Right renal pelvis (tissue), 4 donors: Measurements from ENCODE around the gene TEX11. TPM values are rescaled to one million over a fixed set of nuclear protein-coding genes. Genes with fewer than 3 reads are reported as not detected.
"Not testable (repeated sequence)": the region's sequence is repeated elsewhere in the genome, so short reads cannot be mapped to it uniquely, and the experiment has no call there.

Experiments used
- DNase-seq, 4 donors: peaks; one replicate each; pipeline ENCODE4 v3.0.0-alpha.2; 2013; ENCODE audit warnings: low read depth in 4 of 4, low spot score in 3 of 4, missing footprints in 1 of 4
- polyA plus RNA-seq, 4 donors: library from polyadenylated mRNA; unstranded; fragments of 120-200 nt; gene quantifications; one replicate each; pipeline ENCODE4 v1.2.1, GENCODE V29; 2013; ENCODE audit not compliant: insufficient read length in 4 of 4

Gene TEX11
- polyA plus RNA-seq, 4 donors, result 0.05 to 0.10 (median 0.08) TPM; not detected in 1

DNA sequence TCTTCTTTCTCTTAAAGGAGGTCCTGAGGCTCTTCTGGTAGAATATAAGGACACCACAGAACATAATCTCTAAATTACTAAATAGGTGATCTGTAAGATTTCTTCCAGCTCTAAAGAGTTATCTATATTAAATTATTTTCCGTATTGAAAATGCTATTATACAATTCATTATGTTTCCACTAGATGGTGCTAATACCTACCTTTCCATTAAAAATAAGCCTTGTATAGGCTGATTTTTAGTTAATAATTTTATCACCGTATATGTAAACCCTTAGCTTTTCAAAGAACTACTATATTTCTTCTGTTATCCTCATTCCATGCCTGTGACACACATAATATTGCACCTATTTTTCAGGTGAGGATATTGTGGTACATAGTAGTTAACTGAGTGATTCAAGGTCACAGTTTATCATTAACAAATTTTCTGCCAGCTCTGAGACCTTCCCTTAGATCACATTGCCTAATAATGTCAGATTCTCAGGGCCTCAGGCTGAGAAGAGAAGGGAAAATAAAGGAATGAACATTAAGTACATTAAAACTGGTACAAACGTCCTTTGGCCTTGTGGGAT is 138.8 kb downstream of the TEX11 start:
- DNase-seq, result no peak

DNA sequence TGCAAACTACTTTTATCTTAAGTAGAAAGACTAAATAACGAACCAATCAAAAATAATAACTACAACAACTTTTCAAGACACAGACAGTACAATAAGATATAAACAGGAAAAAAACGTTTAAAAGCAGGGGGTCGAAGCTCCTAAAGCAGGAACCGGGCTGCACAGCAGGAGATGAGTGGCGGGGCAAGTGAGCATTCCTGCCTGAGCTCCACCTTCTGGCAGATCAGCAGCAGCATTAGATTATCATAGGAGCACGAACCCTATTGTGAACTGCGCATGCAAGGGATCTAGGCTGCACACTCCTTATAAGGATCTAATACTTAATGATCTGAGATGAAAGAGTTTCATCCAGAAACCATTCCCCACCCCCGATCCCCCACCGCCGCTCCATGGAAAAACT is 146.2 kb downstream of the TEX11 start:
- DNase-seq, result no peak

DNA sequence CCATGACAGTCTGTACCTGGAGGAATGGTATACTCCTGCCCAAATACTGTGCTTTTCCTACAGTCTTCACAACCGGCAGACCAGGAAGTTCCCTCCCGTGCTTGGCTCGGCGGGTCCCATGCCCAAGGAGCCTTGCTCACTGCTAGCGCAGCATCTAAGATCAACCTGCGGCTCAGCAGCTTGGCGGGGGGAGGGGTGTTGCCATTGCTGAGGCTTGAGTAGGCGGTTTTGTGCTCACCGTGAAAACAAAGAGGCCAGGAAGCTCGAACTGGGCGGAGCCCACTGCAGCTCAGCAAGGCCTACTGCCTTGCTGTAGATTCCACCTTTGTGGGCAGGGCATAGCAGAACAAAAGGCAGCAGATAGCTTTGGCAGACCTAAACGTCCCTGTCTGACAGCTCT is 152.7 kb downstream of the TEX11 start:
- no peak for DNase-seq

DNA sequence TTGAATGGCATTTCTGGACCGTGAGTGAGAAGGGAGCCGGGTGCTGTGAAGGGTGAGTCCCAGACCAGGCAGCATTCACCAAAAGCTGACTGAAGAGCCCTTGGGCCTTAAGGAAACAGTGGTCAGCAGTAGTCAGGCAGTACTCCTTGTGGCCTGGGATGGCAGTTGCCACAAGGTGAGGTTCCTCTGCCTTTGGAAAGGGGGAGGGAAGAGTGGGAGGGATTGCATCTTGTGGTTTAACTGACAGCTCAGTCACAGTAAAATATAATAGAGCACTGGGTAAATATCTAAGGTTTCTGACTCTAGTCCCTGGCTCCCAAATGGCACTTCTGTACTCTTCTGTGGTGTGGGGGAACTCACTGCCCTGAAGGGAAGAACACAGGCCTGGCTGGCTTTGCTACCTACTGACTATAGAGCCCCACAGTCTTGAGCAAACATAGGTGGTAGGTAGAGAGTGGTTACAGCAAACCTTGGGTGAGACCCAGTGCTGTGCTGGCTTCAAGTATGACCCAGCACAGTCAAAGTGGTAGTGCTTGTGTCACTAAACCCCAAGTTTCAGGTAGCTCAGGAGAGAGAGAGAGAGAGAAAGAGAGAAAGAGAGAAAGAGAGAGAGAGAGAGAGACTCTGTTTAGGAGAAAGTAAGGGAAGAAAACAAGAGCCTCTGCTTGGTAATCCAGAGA is 154.2 kb downstream of the TEX11 start:
- DNase-seq, result no peak

DNA sequence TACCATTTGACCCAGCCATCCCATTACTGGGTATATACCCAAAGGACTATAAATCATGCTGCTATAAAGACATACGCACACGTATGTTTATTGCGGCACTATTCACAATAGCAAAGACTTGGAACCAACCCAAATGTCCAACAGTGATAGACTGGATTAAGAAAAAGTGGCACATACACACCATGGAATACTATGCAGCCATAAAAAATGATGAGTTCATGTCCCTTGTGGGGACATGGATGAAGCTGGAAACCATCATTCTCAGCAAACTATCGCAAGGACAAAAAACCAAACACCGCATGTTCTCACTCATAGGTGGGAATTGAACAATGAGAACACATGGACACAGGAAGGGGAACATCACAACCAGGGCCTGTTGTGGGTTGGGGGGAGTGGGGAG is 174.7 kb downstream of the TEX11 start:
- DNase-seq, result not testable (repeated sequence)

DNA sequence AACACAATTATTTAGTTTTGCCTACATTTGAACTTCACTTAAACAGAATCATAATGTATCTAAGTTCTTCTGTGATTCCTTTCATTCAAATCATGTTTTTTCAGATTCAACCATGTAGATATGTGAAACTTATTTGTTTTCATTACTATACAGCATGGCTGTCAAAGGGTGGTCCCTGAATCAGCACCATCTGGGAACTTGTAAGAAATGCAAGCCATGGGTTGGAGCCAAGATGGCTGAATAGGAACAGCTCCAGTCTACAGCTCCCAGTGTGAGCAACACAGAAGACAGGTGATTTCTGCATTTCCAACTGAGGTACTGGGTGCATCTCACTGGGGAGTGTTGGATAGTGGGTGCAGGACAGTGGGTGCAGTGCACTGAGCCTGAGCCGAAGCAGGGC is 180.6 kb downstream of the TEX11 start:
- not testable (repeated sequence) for DNase-seq

DNA sequence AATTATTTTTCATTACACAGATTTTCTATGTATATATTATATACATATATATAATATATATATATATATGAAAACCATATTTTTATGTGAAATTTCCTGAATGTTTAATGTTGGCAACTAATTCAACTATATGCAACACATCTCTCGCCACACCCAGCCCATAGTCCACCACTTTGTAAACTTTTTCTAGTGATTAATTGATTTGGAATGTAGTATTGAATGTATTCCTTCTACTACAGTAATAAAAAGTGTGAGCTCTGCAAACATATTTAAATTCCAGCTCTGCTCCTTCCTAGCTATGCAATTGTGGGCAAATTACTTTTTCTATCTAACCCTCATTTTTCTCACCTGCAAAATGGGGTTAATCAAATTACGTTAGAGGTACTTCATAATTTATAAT is 187.8 kb downstream of the TEX11 start:
- no peak for DNase-seq

DNA sequence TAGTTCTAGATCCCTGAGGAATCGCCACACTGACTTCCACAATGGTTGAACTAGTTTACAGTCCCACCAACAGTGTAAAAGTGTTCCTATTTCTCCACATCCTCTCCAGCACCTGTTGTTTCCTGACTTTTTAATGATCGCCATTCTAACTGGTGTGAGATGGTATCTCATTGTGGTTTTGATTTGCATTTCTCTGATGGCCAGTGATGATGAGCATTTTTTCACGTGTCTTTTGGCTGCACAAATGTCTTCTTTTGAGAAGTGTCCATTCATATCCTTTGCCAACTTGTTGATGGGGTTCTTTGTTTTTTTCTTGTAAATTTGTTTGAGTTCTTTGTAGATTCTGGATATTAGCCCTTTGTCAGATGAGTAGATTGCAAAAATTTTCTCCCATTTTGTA is 197.2 kb downstream of the TEX11 start:
- DNase-seq, result not testable (repeated sequence)

DNA sequence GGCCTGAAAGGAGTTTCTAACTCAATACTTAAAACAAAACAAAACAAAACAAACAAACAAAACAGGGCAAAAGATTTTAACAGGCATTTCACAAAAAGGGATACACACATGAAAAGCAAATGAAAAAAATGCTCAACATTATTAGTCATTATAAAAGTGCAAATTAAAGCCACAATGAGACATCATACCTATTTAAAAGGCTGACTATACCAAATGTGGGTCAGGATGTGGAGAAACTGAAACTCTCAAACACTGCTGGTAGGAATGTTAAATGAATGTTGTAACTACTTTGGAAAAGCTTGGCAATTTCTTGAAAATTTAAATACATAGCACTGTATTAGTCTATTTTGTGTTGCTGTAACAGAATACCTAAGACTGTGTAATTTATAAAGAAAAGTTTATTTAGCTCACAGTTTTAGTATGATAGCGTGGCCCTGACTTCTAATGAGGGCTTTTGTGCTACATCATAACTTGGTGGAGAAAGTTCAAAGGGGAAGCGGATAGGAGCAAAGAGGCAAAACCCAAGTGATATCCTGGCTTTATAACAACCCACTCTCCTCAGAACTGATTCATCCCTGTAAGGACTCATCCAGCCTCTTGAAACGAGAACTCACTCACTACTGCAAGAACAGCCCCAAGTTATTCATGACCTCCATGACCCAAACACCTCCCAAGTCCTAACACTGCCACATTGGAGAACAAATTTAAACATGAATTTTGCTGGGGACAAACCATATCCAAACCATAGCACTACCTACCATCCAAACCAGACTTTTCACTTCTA is 214.0 kb downstream of the TEX11 start:
- DNase-seq, result no peak

DNA sequence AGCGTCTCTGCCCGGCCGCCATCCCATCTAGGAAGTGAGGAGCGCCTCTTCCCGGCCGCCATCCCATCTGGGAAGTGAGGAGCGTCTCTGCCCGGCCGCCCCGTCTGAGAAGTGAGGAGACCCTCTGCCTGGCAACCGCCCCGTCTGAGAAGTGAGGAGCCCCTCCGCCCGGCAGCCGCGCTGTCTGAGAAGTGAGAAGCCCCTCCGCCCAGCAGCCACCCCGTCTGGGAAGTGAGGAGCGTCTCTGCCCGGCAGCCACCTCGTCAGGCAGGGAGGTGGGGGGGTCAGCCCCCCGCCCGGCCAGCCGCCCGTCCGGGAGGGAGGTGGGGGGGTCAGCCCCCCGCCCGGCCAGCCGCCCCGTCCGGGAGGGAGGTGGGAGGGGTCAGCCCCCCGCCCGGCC is 229.1 kb downstream of the TEX11 start:
- DNase-seq, result not testable (repeated sequence)

DNA sequence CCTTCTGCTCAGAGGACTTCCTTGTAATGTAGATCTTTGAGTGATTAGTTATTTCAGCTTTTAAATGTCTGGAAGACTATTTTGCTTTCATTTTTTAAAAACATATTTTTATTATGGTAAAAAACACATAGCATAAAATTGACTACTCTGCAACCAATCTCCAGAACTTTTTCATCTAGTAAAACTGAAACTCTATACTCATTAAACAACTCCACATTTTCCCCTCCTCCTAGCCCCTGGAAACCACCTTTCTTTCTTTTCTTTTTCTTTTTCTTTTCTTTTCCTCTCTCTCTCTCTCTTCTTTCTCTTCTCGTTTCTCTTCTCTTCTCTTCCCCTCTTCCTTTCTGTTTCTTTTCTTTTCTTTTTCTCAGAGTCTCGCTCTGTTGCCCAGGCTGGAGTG is 233.2 kb downstream of the TEX11 start:
- DNase-seq, result no peak

DNA sequence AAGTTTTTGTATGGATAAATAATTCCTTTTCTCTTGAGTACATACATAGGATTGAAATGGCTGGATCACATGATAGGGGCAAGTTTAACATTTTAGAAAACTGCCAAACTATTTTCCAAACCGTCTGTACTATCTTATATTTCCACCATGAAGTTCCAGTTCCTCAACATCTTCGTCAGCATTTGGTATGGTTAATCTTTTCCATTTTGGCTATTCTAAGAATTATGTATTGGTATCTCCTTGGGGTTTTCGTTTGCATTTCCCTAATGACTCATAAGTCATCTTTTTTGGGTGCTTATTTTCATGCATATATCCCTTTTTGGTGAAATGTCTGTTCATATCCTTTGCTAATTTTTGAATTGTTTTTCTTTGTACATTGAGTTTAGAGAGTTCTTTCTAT is 236.2 kb downstream of the TEX11 start:
- DNase-seq, result no peak

DNA sequence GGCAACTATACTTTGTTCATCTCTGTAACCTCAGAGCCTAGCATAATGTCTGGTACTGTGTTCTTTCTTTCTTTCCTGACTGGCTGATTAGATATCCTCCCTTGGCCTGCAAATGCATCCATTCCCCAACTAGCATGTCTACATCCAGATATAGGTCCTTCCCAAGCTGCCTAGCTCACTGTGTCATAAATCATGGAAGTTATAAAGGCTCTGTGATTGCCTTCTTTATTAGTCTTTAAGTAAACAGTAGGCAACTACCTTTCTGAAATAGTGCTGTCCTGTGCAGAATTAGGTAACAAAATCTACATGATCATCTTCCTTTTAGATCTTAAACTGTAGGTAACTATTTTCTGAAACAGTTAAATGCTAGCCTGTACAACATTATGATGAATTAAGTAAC is 239.4 kb downstream of the TEX11 start:
- DNase-seq, result no peak

DNA sequence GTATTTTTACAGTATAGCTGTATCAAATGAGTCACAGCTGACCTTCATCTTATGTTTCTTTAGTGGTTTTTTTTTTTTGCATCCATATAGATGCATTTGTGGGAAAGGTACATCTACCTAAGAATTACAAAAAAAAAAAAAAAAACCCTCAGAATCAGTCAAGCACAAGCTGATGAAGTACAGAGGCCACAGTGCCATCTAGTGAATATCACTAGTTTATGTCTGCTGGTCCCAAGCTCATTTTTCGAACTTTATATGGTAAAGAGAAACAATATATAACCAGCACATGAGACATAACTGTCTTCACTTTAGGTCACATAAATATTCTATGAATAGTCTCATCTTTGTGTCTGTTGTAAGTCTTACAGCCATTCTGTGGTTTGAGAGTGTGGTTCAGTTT is 243.8 kb downstream of the TEX11 start:
- peak in 1 of 4 donors; percentile 2 for DNase-seq

DNA sequence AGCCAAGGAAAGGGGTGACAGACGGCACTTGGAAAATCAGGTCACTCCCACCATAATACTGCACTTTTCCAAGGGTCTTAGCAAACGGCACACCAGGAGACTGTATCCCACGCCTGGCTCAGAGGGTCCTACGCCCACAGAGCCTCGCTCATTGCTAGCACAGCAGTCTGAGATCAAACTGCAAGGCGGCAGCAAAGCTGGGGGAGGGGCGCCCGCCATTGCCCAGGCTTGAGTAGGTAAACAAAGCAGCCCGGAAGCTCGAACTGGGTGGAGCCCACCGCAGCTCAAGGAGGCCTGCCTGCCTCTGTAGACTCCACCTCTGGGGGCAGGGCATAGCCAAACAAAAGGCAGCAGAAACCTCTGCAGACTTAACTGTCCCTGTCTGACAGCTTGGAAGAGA is 247.4 kb downstream of the TEX11 start:
- DNase-seq, result not testable (repeated sequence)

DNA sequence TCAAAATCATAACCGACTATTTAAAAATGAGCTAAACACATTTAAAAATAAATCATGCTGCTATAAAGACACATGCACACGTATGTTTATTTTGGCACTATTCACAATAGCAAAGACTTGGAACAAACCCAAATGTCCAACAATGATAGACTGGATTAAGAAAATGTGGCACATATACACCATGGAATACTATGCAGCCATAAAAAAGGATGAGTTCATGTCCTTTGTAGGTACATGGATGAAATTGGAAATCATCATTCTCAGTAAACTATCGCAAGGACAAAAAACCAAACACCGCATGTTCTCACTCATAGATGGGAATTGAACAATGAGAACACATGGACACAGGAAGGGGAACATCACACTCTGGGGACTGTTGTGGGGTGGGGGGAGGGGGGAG is 251.0 kb downstream of the TEX11 start:
- not testable (repeated sequence) for DNase-seq

DNA sequence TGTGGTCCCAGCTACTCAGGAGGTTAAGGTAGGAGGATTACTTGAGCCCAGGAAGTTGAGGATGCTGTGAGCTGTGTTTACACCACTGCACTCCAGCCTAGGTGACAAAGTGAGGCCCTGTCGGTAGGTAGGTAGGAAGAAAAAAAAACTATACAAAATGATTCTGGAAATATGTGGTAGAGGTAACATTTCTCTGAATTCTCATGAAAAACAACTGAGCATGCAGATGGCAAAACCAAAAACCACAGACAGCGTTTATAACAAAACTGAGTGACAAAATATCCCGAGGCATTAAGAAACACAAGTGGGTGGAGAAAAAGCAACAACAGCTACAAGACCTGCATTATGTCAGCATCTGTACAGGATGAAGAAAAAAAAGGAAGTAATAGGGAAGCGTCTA is 252.2 kb downstream of the TEX11 start:
- DNase-seq, result no peak

DNA sequence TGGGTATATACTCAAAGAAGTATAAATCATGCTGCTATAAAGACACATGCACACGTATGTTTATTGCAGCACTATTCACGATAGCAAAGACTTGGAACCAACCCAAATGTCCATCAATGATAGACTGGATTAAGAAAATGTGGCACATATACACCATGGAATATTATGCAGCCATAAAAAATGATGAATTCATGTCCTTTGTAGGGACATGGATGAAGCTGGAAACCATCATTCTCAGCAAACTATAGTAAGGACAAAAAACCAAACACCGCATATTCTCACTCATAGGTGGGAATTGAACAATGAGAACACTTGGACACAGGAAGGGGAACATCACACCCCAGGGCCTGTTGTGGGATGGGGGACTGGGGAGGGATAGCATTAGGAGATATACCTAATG is 260.6 kb downstream of the TEX11 start:
- not testable (repeated sequence) for DNase-seq

DNA sequence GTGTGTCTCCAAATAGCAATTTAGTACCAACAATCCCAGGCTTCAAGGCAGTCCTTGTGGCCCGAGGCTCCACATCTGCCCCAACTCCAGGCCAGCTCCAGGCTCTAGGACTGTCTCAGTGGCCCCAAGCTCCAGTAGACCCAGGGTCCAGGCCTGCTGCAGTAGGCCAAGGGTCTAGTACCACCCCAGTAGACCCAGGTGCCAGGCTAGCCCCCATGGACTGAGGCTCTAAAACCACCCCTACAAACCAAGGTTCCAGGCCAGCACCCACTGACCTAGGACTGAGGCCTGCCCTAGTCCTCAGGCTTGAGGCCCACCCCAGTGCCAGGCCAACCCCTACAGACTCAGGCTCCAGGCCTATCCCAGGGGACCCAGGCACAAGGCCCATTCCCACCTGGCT is 272.3 kb downstream of the TEX11 start:
- DNase-seq, result no peak

DNA sequence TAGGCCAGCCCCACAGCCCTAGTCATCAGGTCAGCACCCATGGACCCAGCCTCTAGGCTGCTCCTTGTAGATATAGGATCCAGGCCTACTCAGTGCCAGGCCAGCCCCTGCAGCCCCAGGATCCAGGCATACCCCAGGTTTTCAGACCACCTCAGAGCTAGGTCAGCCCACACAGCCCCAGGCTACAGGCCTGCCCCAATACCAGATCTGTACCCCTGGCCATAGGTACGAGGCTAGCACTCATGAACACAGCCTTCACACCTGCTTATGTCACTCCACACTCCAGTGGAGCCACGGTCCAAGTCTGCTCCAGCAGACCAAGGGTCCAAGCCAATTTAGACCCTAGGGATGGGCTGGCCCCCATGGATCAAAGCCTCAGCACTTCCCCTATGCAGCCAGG is 272.8 kb downstream of the TEX11 start:
- no peak for DNase-seq

DNA sequence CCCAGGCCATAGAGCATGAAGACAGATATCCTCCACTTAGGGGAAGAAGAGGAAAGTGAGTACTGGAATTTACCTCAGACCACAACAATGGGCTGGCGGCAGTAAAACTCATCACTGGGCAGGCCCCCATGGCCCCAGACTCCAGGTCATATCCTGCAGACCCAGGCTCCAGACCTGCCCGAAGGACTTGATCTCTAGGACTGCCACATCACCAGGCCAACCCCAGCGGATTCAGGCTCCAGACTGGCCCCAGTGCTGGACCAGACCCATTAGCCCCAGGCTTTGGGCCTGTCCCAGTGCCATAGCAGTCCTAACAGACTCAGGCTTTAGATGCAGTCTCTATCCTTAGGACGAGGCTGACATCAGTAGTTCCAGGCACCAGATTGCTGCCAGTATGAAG is 273.3 kb downstream of the TEX11 start:
- DNase-seq, result no peak

DNA sequence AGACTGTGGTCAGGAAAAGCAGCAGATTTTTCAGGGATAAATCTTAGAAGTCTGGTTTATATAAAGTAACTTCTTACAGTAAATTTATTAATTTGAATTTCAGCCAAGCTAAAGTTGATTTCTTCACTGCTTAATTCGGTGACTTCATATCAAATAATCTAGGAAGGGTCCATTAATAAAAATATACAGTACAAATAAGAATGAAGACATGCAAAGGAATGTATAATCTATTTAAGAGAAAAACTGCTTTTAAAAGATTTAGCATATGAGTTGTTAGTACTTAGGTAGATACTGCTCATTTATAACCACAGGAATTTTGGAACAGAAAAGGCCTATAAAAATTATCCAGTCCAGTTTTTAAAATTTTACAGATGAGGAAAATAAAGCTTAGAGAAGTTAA is 286.8 kb downstream of the TEX11 start:
- no peak for DNase-seq
